Osteoblast (primary cell): ENCODE results near the gene SPRN. TPM values are rescaled to one million over a fixed set of nuclear protein-coding genes. Genes with fewer than 3 reads are reported as not detected.
"Not testable (repeated sequence)": the region's sequence is repeated elsewhere in the genome, so short reads cannot be mapped to it uniquely, and the experiment has no call there.

Source experiments
- DNase-seq: peaks from one replicate; pipeline ENCODE4 v3.0.0; 2011; ENCODE audit warnings: low spot score, mixed read lengths; ENCODE audit not compliant: insufficient read length; ENCODE audit errors: missing footprints
- H2AFZ ChIP-seq: 2 replicates; pipeline ENCODE4 v1.6.0; 2011; ENCODE audit warnings: mild to moderate bottlenecking, low read length
- H3K27ac ChIP-seq: 2 replicates; pipeline ENCODE4 v1.5.1; 2011; ENCODE audit warnings: mild to moderate bottlenecking, low read depth, low read length, moderate library complexity
- H3K27me3 ChIP-seq: 2 replicates; pipeline ENCODE4 v1.6.0; 2012; ENCODE audit warnings: mild to moderate bottlenecking, control low read depth, inconsistent platforms, low read length, moderate library complexity; ENCODE audit not compliant: insufficient read depth
- H3K36me3 ChIP-seq: 2 replicates; pipeline ENCODE4 v1.5.1; 2011; ENCODE audit warnings: mild to moderate bottlenecking, low read length, control low read depth, moderate library complexity; ENCODE audit not compliant: insufficient read depth
- H3K4me1 ChIP-seq: 2 replicates; pipeline ENCODE4 v1.5.1; 2011; ENCODE audit warnings: mild to moderate bottlenecking, low read length, control low read depth, moderate library complexity; ENCODE audit not compliant: insufficient read depth
- H3K4me2 ChIP-seq: 2 replicates; pipeline ENCODE4 v1.6.0; 2011; ENCODE audit warnings: mild to moderate bottlenecking, low read length; ENCODE audit not compliant: insufficient read depth
- H3K4me3 ChIP-seq: fragments of 200-600 bp; sonication (generic); 3 replicates; pipeline ENCODE4 v1.5.1; 2012; ENCODE audit warnings: mild to moderate bottlenecking, low read length, inconsistent platforms; ENCODE audit not compliant: insufficient read depth
- H3K79me2 ChIP-seq: 2 replicates; pipeline ENCODE4 v1.6.0; 2012; ENCODE audit warnings: mild to moderate bottlenecking, low read length, control low read depth, inconsistent platforms; ENCODE audit not compliant: insufficient read depth
- H3K9me3 ChIP-seq: 2 replicates; pipeline ENCODE4 v1.5.1; 2011; ENCODE audit warnings: low read depth, low read length, control low read depth
- H4K20me1 ChIP-seq: 2 replicates; pipeline ENCODE4 v1.6.0; 2012; ENCODE audit warnings: mild to moderate bottlenecking, low read length, control low read depth; ENCODE audit not compliant: insufficient read depth
- CTCF ChIP-seq: IDR thresholded peaks from 2 replicates; pipeline ENCODE4 v1.5.1; 2011; ENCODE audit warnings: mild to moderate bottlenecking, low read depth, low read length, moderate library complexity; ENCODE audit errors: extremely low read depth
- total RNA-seq: library from RNA; depleted of rRNA; stranded (reverse); fragments of >200 nt; gene quantifications from 2 replicates; pipeline ENCODE4 v1.2.3, GENCODE V29; 2012

Gene SPRN
- total RNA-seq: under 0.01 TPM in 2 replicates

GRCh38 chr10:133424601-133425000 is at the start of gene SPRN:
SPRN (minus strand) TSS chr10:133424625; CDS start chr10:133423681, 944 bp downstream.
- H3K4me3 ChIP-seq, H3K4me2 ChIP-seq, H3K9me3 ChIP-seq, H3K79me2 ChIP-seq, H3K27ac ChIP-seq, H3K4me1 ChIP-seq, H3K36me3 ChIP-seq, H2AFZ ChIP-seq, DNase-seq: not testable (repeated sequence)
- H3K27me3 ChIP-seq: peaks cover 11% of the 10 kb centered on the region
- peaks cover 23% of the 10 kb centered on the region for H4K20me1 ChIP-seq

GRCh38 chr10:133474027-133474426 is 49.6 kb upstream of the SPRN start:
- no peaks in the 10 kb centered on the region for H3K36me3 ChIP-seq
- no peak overlapping the region for H2AFZ ChIP-seq
- H3K4me1 ChIP-seq: no peaks in the 10 kb centered on the region
- TF ChIP-seq CTCF: no peak
- H3K27ac ChIP-seq: no peak overlapping the region
- H4K20me1 ChIP-seq: no peaks in the 10 kb centered on the region
- H3K4me2 ChIP-seq: no peak overlapping the region
- H3K4me3 ChIP-seq: no peak overlapping the region
- no peaks in the 10 kb centered on the region for H3K9me3 ChIP-seq
- H3K27me3 ChIP-seq: no peaks in the 10 kb centered on the region
- DNase-seq: peak; percentile 45
- no peaks in the 10 kb centered on the region for H3K79me2 ChIP-seq

- no peaks in the 10 kb centered on the region for H4K20me1 ChIP-seq
- no peak for DNase-seq
- no peak overlapping the region for H3K4me2 ChIP-seq
- H3K4me3 ChIP-seq: no peak overlapping the region
- no peaks in the 10 kb centered on the region for H3K4me1 ChIP-seq
- H3K27me3 ChIP-seq: no peaks in the 10 kb centered on the region
- no peak for TF ChIP-seq CTCF
- no peaks in the 10 kb centered on the region for H3K9me3 ChIP-seq
- no peak overlapping the region for H3K27ac ChIP-seq
- no peak overlapping the region for H2AFZ ChIP-seq
- no peaks in the 10 kb centered on the region for H3K36me3 ChIP-seq
- no peaks in the 10 kb centered on the region for H3K79me2 ChIP-seq
Measured at GRCh38 chr10:133473270-133473669, 48.8 kb upstream of the SPRN start.

GRCh38 chr10:133471300-133472109 is 47.1 kb upstream of the SPRN start:
- H3K9me3 ChIP-seq: no peaks in the 10 kb centered on the region
- no peaks in the 10 kb centered on the region for H3K36me3 ChIP-seq
- H3K79me2 ChIP-seq: no peaks in the 10 kb centered on the region
- no peak overlapping the region for H3K4me3 ChIP-seq
- TF ChIP-seq CTCF: no peak
- H3K27ac ChIP-seq: no peak overlapping the region
- no peak overlapping the region for H2AFZ ChIP-seq
- DNase-seq: peak; percentile 22
- H3K4me1 ChIP-seq: no peaks in the 10 kb centered on the region
- H4K20me1 ChIP-seq: no peaks in the 10 kb centered on the region
- H3K27me3 ChIP-seq: no peaks in the 10 kb centered on the region
- H3K4me2 ChIP-seq: no peak overlapping the region

GRCh38 chr10:133469205-133469604 is 44.8 kb upstream of the SPRN start:
- H3K4me1 ChIP-seq, H3K79me2 ChIP-seq, H2AFZ ChIP-seq: not testable (repeated sequence)

More at GRCh38 chr10:133469205-133469604, 44.8 kb upstream of the SPRN start:
- not testable (repeated sequence) for H3K4me2 ChIP-seq, H3K9me3 ChIP-seq, DNase-seq, H3K36me3 ChIP-seq, H3K27me3 ChIP-seq, H3K27ac ChIP-seq, H4K20me1 ChIP-seq, H3K4me3 ChIP-seq
